CD4-positive, alpha-beta T cell treated with Interleukin-6 at 100 ng/mL for 8 hours (primary cell): ENCODE measurements around the gene ANXA3.
"Not testable (repeated sequence)": the region's sequence is repeated elsewhere in the genome, so short reads cannot be mapped to it uniquely, and the experiment has no call there.

ENCODE experiments used
- DNase-seq: peaks from one replicate; pipeline ENCODE4 v3.0.0-alpha.2; 2020; ENCODE audit warnings: mixed read lengths, low spot score

Gene ANXA3, protein sequence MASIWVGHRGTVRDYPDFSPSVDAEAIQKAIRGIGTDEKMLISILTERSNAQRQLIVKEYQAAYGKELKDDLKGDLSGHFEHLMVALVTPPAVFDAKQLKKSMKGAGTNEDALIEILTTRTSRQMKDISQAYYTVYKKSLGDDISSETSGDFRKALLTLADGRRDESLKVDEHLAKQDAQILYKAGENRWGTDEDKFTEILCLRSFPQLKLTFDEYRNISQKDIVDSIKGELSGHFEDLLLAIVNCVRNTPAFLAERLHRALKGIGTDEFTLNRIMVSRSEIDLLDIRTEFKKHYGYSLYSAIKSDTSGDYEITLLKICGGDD

GRCh38 chr4:78551420-78552351 is at the start of gene ANXA3:
Gene ANXA3, plus strand, starts transcription at chr4:78551770. Its CDS starts 2,704 bp downstream, at chr4:78554474.
- no peak for DNase-seq

DNA sequence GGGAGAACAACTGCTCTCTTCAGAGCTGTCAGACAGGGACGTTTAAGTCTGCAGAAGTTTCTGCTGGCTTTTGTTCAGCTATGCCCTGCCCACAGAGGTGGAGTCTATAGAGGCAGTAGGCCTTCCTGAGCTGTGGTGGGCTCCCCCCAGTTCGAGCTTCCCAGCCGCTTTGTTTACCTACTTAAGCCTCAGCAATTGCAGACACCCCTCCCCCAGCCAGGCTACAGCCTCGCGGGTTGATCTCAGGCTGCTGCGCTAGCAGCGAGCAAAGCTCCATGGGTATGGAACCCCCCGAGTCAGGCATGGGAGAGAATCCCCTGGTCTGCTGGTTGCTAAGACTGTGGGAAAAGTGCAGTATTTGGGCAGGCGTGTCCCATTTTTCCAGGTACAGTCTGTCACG is 45.3 kb upstream of the ANXA3 start:
- DNase-seq = not testable (repeated sequence)

GRCh38 chr4:78509043-78509442 is 42.5 kb upstream of the ANXA3 start:
- DNase-seq = no peak

DNA sequence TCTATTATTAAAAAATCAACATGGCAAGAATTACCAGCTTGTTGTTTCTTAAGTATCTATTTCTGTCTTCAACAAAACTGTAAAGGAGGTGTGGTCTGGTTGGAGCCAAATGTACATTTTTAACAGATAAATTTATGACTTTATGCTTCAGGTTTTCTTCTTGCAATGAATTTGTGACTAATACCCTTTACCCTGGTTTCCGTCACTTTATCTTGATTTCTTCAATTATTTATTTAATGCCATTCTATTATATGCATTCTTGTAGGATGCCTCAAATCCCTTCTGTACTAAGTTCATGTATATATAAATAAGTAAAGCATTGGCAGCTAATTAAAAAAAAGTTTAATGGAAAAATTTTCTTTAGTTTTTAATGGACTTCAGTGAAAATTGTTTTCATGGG is 41.5 kb upstream of the ANXA3 start:
- DNase-seq = no peak

- DNase-seq = no peak
Measured at GRCh38 chr4:78510681-78511080, 40.9 kb upstream of the ANXA3 start.

- DNase-seq = no peak
Measured at GRCh38 chr4:78512357-78512920, 39.1 kb upstream of the ANXA3 start.

DNA sequence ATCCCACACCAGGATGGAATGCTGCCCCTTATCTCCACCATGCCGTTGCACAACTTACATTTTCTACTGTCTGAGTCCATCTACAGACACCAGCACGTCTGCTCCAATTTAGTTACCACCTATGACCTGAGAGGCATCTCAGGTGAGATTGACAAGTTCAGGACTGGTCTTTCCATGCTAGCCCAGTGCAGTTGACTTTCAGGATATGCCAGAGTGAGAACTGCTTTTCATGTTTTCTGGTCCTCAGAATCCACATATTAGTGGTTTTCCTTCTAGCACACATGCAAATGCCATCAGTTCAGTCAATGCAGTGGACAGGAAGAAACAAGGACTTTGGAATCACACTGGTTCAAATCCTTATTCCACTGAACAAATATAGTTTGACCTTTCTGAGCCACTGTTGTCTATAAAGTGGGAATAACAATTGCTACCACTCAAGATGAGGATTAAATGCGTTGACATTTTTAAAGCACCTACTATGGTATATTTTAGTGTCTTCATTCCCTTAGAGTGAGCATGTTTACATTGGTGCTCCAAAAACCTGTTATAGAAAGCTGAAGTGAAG is 38.1 kb upstream of the ANXA3 start:
- no peak for DNase-seq

- no peak for DNase-seq
Measured at GRCh38 chr4:78517050-78517652, 34.4 kb upstream of the ANXA3 start.

- DNase-seq = no peak
Measured at GRCh38 chr4:78518561-78518960, 33.0 kb upstream of the ANXA3 start.

DNA sequence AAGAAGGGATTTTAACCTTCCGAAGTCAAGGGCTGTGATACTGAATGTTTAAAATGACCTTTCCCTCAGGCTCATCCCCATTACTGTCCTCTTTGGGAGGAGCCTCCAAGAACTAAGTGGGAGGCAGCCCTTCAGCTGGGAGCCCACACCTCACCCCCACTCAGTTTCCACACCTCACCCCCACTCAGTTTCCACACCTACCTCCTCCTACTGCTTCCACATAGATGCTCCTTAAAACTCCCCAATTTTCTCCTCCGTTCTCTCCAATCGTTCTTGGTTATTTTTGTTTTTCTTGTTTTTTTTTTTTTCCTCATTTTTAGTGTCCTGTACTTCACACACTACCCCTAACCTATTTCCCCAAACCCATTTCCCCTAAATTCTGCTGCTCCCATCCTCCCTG is 31.6 kb upstream of the ANXA3 start:
- no peak for DNase-seq

- DNase-seq = no peak
Measured at GRCh38 chr4:78520808-78521226, 30.8 kb upstream of the ANXA3 start.

GRCh38 chr4:78524009-78524408 is 27.6 kb upstream of the ANXA3 start:
- no peak for DNase-seq

DNA sequence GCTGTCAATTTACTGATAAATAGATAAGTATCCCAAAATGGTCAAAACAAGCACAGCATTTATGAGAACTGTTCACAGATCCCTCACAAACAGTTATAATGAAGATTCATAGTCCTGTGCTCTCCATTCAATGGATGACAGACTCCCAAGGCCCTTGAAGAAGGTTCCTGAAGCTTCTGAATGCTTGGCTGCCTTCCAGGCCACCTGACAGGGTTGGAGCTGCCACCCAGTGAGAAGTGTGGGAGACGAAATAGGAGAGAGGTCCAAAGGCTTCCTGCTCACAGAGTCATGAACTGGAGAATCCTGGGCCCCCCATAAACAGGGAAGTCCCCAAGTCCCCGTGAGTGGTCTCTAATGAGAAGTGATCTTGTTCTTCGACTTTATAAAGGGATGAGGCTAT is 26.0 kb upstream of the ANXA3 start:
- DNase-seq = no peak

- DNase-seq = no peak
Measured at GRCh38 chr4:78527103-78527502, 24.5 kb upstream of the ANXA3 start.

DNA sequence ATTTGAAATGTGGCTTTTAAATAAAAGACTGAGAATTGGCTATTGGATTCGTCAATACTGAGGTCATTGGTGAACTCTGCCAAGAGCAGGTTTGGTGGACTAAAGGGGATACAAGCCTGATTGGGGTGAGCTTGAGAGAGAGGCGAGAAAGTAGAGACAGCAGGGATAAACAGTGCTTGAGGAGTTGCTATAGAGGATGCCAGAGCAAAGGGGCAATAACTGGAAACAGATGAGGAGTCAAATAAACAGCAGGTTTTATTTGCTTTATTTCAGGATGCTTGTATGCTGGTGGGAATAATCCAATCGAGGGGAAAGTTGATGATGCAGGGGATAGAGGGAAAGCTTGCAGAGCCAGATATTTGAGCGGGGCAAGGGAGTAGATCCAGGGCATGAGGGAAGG is 24.0 kb upstream of the ANXA3 start:
- no peak for DNase-seq

- DNase-seq = no peak
Measured at GRCh38 chr4:78528327-78528726, 23.2 kb upstream of the ANXA3 start.

- DNase-seq = no peak
Measured at GRCh38 chr4:78529569-78530209, 21.9 kb upstream of the ANXA3 start.

GRCh38 chr4:78532046-78532445 is 19.5 kb upstream of the ANXA3 start:
- no peak for DNase-seq

DNA sequence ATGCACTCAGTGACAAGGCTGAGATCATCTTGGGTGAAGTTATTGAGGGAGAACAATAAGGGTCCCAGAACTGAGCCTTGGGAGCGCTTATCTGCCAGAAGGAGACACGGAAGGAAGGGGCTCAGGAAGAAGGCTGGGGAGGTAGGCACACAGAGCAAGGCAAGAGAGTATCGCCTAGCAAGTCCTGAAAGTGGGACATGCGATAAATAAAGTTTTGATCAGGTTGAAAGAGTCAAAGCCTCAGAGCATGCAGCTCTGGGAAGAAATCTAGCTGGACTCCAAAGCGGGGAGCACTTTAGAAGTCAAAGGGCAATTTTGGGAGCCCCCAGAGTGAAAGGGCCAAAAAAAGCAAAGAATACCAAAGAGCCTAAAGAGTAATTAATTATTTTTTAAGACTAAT is 17.7 kb upstream of the ANXA3 start:
- no peak for DNase-seq

DNA sequence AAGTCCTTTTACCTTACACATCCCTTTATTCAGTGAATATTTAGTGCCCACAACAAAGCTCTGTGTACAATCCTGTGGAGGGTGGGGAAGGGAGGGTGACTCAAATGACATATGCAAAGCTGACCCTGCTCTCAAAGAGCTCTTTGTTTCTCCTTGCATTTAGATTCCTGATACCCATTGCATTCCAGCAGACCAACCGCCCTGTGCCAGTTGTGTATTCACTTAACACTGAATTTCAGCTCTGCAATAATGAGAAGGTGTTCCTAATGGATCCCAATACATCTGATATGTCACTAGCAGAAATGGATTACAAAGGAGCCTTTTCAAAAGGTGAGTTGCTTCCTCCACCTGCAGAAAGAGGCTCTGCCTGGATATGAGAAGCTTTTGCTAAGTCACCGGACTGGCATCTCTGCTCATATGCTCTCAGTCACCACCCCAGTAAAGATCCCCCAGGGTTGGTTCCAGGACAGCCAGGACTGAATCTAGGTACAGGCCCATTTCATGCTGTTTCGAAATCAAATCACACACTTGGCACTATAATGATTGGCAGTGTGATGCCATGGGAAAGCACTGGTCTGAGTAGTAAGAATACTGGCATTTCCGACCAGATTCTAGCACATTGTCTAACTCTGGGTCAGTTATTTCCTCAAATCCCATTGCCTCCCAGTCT is 17.1 kb upstream of the ANXA3 start:
- no peak for DNase-seq

- no peak for DNase-seq
Measured at GRCh38 chr4:78542373-78542772, 9.2 kb upstream of the ANXA3 start.
